Measurements from ENCODE around the gene ZNF547.

ZNF547 gene

GRCh38 chr19:57327993-57328392, 35.4 kb upstream of the ZNF547 start:
- Histone ChIP-seq H3K4me3 (ENCODE audit: low read depth, low read length) (no peak overlapping the region), H3K27me3 (ENCODE audit: control insufficient read depth, insufficient read depth, low read length) (no peaks in the 10 kb centered on the region), H2AFZ (no peak overlapping the region), H3K27ac (no peak overlapping the region), H3K36me3 (ENCODE audit: control insufficient read depth, insufficient read depth, low read length) (no peaks in the 10 kb centered on the region), H3K9ac (no peak overlapping the region), H3K4me1 (no peaks in the 10 kb centered on the region), H3K9me3 (ENCODE audit: control insufficient read depth, low read length) (no peaks in the 10 kb centered on the region), H3K79me2 (peaks cover 8% of the 10 kb centered on the region), H3K4me2 (ENCODE audit: low read length) (no peak overlapping the region)
- no peak for TF ChIP-seq CTCF (IDR thresholded peaks at IDR 0.05)

- Histone ChIP-seq H3K4me1 (peaks cover 3% of the 10 kb centered on the region), H3K79me2 (no peaks in the 10 kb centered on the region), H3K9ac (no peak overlapping the region), H3K36me3 (ENCODE audit: control insufficient read depth, insufficient read depth, low read length) (no peaks in the 10 kb centered on the region), H3K27ac (no peak overlapping the region), H2AFZ (no peak overlapping the region), H3K9me3 (ENCODE audit: control insufficient read depth, low read length) (no peaks in the 10 kb centered on the region), H3K27me3 (ENCODE audit: control insufficient read depth, insufficient read depth, low read length) (no peaks in the 10 kb centered on the region), H3K4me2 (ENCODE audit: low read length) (no peak overlapping the region), H3K4me3 (ENCODE audit: low read depth, low read length) (no peak overlapping the region)
- TF ChIP-seq CTCF (IDR thresholded peaks at IDR 0.05), result no peak
Observed at GRCh38 chr19:57334191-57334590, 29.2 kb upstream of the ZNF547 start.

- H3K4me1 ChIP-seq, result peaks cover 3% of the 10 kb centered on the region
- H3K36me3 ChIP-seq (ENCODE audit: control insufficient read depth, insufficient read depth, low read length), result no peaks in the 10 kb centered on the region
- no peak overlapping the region for H2AFZ ChIP-seq
- H3K27ac ChIP-seq, result no peak overlapping the region
- no peaks in the 10 kb centered on the region for H3K79me2 ChIP-seq
- H3K27me3 ChIP-seq (ENCODE audit: control insufficient read depth, insufficient read depth, low read length), result no peaks in the 10 kb centered on the region
- H3K4me3 ChIP-seq (ENCODE audit: low read depth, low read length), result no peak overlapping the region
- no peak overlapping the region for H3K4me2 ChIP-seq (ENCODE audit: low read length)
- no peaks in the 10 kb centered on the region for H3K9me3 ChIP-seq (ENCODE audit: control insufficient read depth, low read length)
- no peak overlapping the region for H3K9ac ChIP-seq
- no peak for TF ChIP-seq CTCF (IDR thresholded peaks at IDR 0.05)
Observed at GRCh38 chr19:57338877-57339276, 24.5 kb upstream of the ZNF547 start.

GRCh38 chr19:57342582-57342981, 20.8 kb upstream of the ZNF547 start:
- Histone ChIP-seq H3K36me3 (ENCODE audit: control insufficient read depth, insufficient read depth, low read length) (no peaks in the 10 kb centered on the region), H3K27me3 (ENCODE audit: control insufficient read depth, insufficient read depth, low read length) (no peaks in the 10 kb centered on the region), H3K4me2 (ENCODE audit: low read length) (no peak overlapping the region), H2AFZ (no peak overlapping the region), H3K27ac (no peak overlapping the region), H3K4me1 (peaks cover 3% of the 10 kb centered on the region), H3K9ac (no peak overlapping the region), H3K79me2 (no peaks in the 10 kb centered on the region), H3K4me3 (ENCODE audit: low read depth, low read length) (no peak overlapping the region), H3K9me3 (ENCODE audit: control insufficient read depth, low read length) (no peaks in the 10 kb centered on the region)
- TF ChIP-seq CTCF (IDR thresholded peaks at IDR 0.05), result no peak

GRCh38 chr19:57348136-57348535, 15.2 kb upstream of the ZNF547 start:
- Histone ChIP-seq H3K4me2 (ENCODE audit: low read length) (no peak overlapping the region), H3K27me3 (ENCODE audit: control insufficient read depth, insufficient read depth, low read length) (no peaks in the 10 kb centered on the region), H3K4me3 (ENCODE audit: low read depth, low read length) (no peak overlapping the region), H3K36me3 (ENCODE audit: control insufficient read depth, insufficient read depth, low read length) (no peaks in the 10 kb centered on the region), H3K79me2 (peaks cover 23% of the 10 kb centered on the region), H3K27ac (no peak overlapping the region), H3K4me1 (no peaks in the 10 kb centered on the region), H3K9ac (no peak overlapping the region), H2AFZ (no peak overlapping the region), H3K9me3 (ENCODE audit: control insufficient read depth, low read length) (no peaks in the 10 kb centered on the region)
- TF ChIP-seq CTCF (IDR thresholded peaks at IDR 0.05), result no peak
